Measurements from ENCODE around the gene GRID2. TPM values are rescaled to one million over a fixed set of nuclear protein-coding genes. Genes with fewer than 3 reads are reported as not detected.

GRID2 gene
- total and polyA plus RNA-seq, 9 of the 15 experiments (the other 6 are each of a cell fraction or from before 2014, with no cell fraction given) = 0.04 TPM; not detected in 7

GRCh38 chr4:92307866-92308265 is 4.1 kb downstream of the GRID2 start:
- no peak overlapping the region for H3K4me3 ChIP-seq
- no peaks in the 10 kb centered on the region for H3K79me2 ChIP-seq (ENCODE audit: control insufficient read depth, insufficient read depth, low read length)
- no peaks in the 10 kb centered on the region for H3K36me3 ChIP-seq (ENCODE audit: control insufficient read depth, insufficient read depth, low read length)
- no peak overlapping the region for H3K4me2 ChIP-seq (ENCODE audit: insufficient read depth, low read length)
- no peak for FAIRE-seq
- intact Hi-C loops (cut with micrococcal nuclease) (no loop called here), in situ Hi-C loops (cut with MboI) (no loop called here)
- H3K27me3 ChIP-seq (ENCODE audit: control insufficient read depth in 2 of 2, insufficient read depth in 2 of 2, low read length in 2 of 2) = no peaks in the 10 kb centered on the region
- H3K9me1 ChIP-seq (ENCODE audit: control insufficient read depth, insufficient read depth, low read length) = no peaks in the 10 kb centered on the region
- POLR2A ChIA-PET = no interaction called here
- no peak overlapping the region for H3K9ac ChIP-seq (ENCODE audit: insufficient read depth in 1 of 2, low read depth in 2 of 2, low read length in 2 of 2)
- BruUV-seq (replicated peaks) = no TSS peak
- H4K20me1 ChIP-seq (replicated peaks; ENCODE audit: control insufficient read depth, insufficient read depth, low read length) = no peaks in the 10 kb centered on the region
- H3K9me3 ChIP-seq (replicated peaks; ENCODE audit: control insufficient read depth, insufficient read depth, low read depth, low read length) = no peaks in the 10 kb centered on the region
- H3K4me1 ChIP-seq (replicated peaks in 1 of 2; ENCODE audit: control insufficient read depth in 2 of 2, insufficient read depth in 2 of 2, low read length in 2 of 2) = no peaks in the 10 kb centered on the region
- DNase-seq (ENCODE audit: extremely low read depth in 1 of 4, low spot score in 3 of 4) = no peak
- no peak overlapping the region for H2AFZ ChIP-seq (ENCODE audit: low read depth, low read length)
- CTCF ChIA-PET (ENCODE audit: low intra/inter-chr PET ratio) = no interaction called here
- no peak for ATAC-seq
- 0% methylated on average over 4 of the region's 4 CpGs for WGBS (ENCODE audit: insufficient coverage, low coverage, missing lambda C conversion rate)
- no peak overlapping the region for H3K27ac ChIP-seq (ENCODE audit: extremely low read depth, low read depth, low read length)
- no peak for TF ChIP-seq BCLAF1 (IDR thresholded peaks at IDR 0.05; ENCODE audit: borderline replicate concordance in 1 of 2, control insufficient read depth in 1 of 2, low read depth in 2 of 2, low read length in 1 of 2)
- no peak for TF ChIP-seq THAP7 (CRISPR knock-in tag; IDR thresholded peaks at IDR 0.05)
- TF ChIP-seq RNF2 (IDR thresholded peaks at IDR 0.05) = no peak
- no peak for TF ChIP-seq MGA (IDR thresholded peaks at IDR 0.05)
- TF ChIP-seq TEAD1 (CRISPR knock-in tag; IDR thresholded peaks at IDR 0.05) = no peak
- TF ChIP-seq SAFB2 (IDR thresholded peaks at IDR 0.05; ENCODE audit: borderline replicate concordance, low read depth, low read length, severe bottlenecking) = no peak
- no peak for TF ChIP-seq NCOA6 (IDR thresholded peaks at IDR 0.05)
- TF ChIP-seq KDM1A (IDR thresholded peaks at IDR 0.05) = no peak
